DLD1 (cell line): Measurements from ENCODE around the gene SLCO3A1.

Experiments
- in situ Hi-C: cut with HindIII; loops from 2 replicates; pipeline ENCODE4 v1.10.0; 2017; ENCODE audit warnings: low sequenced_read_pairs

SLCO3A1 gene

DNA sequence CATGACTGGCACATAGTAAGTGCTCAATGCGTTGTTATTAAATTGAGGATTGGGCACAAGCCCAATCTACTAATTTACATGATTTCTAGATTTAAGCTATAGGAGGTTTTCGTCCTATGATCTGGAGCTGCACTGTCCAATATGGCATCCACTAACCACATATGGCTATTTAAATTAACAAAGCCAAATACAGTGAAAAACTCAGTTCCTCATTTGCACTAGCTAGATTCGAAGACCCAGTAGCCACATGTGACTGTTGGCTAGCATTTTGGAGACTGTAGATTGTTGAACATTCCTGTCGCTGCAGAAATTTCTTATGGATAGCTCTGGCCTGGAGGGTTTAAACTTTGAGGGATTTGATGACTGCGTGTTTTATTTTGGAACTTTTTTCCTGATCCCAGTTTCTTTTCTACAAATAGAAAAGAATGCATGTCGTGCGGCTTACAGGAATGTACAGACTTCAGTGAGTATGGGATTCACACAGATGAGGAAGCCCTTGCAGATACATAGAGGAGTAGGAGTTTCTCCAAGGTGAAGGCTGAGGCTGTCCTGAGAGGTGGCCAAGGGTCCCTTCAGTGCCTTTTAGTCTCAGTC is 82.8 kb downstream of the SLCO3A1 start:
- in situ Hi-C loops: no loop called here

DNA sequence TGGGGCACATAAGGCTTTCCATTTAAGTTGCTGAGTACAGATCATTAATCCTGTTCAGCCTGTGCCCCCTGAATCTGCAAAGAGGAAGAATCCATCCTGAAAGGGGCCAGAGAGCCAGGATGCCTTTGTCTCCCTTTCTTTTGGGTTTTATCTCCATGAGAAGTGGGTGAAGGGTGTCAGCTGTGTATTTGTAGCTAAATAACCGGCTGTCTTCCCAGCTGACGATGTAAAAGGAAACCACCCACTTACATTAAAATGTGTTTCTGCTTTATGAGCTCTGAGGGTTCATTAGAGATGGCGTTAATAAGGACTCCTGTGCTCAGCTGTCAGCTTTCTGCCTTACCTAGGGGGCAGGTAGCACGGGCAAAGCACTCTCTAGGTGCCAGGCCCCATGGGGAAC is 83.4 kb downstream of the SLCO3A1 start:
- in situ Hi-C loops: no loop called here

DNA sequence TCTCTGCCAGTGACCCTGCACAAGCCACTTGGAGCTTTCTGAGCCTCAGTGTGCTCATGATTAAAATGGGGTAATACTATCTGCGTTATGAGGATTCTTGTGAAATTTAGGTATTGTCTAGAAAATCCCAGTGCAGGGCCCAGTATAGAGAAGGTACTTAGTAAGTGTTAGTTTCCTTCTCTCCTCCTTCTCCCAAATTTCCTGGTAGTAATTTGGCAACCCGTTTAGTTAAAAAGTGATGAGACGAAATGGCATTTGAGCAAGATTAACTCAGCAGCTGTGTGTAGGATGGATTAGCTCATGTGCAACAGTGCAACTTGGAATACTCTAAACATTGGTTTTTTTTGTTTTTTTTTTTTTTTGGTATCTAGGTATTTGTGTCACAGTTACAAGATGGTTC is 84.6 kb downstream of the SLCO3A1 start:
- in situ Hi-C loops: no loop called here

DNA sequence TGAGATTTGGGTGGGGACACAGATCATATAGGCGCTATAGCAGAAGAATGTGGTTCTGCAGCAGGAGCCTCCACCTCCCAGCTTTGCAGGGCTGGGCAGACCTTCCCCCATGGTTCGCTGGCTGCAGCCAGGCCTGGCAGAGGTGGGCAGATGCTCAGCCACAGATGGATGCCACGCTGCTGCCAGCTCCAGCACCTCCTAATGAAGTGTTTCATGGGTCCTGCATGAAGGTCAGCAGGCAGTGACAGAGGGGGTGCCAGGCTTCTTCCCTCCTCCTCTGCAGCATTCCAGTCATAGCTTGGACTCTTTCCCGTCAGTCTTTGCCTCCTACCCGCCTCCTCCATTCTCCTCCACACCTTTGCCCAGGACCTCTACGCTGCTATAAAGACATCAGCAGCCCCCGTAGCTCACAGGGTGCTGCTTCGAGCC is 85.9 kb downstream of the SLCO3A1 start:
- in situ Hi-C loops: no loop called here

GRCh38 chr15:91940496-91941381 is 87.2 kb downstream of the SLCO3A1 start:
- in situ Hi-C loops: no loop called here

GRCh38 chr15:91941871-91942658 is 88.6 kb downstream of the SLCO3A1 start:
- in situ Hi-C loops: no loop called here

GRCh38 chr15:91942720-91943394 is 89.3 kb downstream of the SLCO3A1 start:
- in situ Hi-C loops: no loop called here

- in situ Hi-C loops: no loop called here
Observed at GRCh38 chr15:91944331-91944730, 90.8 kb downstream of the SLCO3A1 start.

- in situ Hi-C loops: no loop called here
Observed at GRCh38 chr15:91945385-91945784, 91.9 kb downstream of the SLCO3A1 start.

GRCh38 chr15:91946075-91946474 is 92.6 kb downstream of the SLCO3A1 start:
- in situ Hi-C loops: no loop called here

DNA sequence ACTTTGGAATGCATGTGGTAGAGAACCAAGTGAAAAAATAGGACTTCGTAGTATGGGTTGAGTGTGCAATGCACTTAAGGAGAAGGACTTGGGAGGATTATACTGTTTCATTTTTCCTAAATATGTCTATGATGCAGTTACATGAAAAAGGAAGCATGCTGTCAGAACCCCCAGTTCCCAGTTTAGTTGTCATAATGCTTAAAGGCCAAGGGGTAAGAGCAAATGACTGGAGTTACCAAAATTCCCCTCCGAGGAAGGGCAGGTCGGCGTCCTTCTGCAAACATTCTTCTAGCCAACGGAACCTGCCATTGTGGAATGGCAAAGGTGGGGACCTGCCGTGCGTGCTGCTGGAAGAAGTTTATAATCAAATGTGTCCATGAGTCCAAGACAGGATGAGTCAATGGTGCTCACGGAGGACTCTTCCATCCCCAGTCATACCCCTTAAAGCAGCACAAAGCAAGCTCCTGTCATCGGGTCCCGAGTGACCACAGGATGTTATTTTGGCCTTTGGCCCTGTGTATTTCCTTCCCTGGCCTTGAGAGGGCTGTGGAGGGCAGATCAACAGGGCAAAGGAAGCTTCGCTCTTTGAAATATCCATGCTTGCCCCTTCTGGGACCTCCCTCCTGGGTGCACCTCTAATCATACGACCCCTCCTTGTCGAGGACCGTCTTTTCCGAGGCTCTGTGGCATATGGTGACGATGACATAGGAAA is 93.2 kb downstream of the SLCO3A1 start:
- in situ Hi-C loops: no loop called here

GRCh38 chr15:91947293-91947679 is 93.8 kb downstream of the SLCO3A1 start:
- in situ Hi-C loops: no loop called here

- in situ Hi-C loops: no loop called here
Observed at GRCh38 chr15:91947683-91948608, 94.4 kb downstream of the SLCO3A1 start.

DNA sequence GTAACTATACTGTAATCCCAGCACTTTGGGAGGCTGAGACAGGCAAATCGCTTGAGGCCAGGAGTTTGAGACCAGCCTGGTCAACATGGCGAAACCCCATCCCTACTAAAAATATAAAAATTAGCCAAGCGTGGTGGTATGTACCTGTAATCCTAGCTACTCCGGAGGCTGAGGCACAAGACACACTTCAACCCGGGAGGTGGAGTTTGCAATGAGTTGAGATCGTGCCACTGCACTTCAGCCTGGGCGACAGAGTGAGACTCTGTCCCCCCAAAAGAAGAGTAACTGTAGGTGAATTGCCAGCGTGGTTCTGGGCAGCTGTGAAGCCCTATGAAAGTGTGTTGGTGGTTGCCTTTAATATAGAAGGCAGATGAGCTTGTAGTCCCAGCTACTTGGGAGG is 95.9 kb downstream of the SLCO3A1 start:
- in situ Hi-C loops: no loop called here

GRCh38 chr15:91950054-91950453 is 96.5 kb downstream of the SLCO3A1 start:
- in situ Hi-C loops: no loop called here

DNA sequence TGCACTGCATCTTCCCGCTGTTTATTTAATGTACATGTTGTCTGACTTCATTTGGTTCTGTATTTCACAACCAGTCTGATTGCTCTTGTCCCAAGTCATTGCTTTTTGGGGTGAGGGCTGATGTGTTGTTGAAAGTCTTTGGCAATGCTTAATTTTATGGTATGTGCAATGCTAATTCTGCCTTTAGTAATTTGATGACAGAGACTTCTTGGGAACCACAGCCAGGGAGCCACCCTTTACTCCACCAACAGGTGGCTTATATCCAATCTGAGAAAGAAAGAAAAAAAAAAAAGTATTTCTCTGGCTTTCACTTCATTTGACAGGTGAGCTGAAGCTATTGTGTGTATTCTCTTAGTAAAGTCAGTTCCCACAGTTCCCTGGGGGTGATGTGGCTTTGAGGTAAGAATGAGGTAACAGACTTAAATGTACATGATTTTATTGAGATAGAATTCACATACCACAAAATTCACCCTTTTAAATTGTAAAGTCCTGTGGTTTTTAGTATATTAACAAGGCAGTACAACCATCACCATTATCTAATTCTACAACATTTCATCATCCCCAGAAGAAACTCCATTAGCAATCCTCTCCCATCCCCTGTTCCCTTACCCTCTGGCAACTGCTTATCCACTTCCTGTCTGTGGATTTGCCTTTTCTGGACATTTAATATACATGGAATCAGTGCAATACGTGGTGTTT is 97.3 kb downstream of the SLCO3A1 start:
- in situ Hi-C loops: no loop called here

GRCh38 chr15:91952216-91952615 is 98.7 kb downstream of the SLCO3A1 start:
- in situ Hi-C loops: no loop called here

DNA sequence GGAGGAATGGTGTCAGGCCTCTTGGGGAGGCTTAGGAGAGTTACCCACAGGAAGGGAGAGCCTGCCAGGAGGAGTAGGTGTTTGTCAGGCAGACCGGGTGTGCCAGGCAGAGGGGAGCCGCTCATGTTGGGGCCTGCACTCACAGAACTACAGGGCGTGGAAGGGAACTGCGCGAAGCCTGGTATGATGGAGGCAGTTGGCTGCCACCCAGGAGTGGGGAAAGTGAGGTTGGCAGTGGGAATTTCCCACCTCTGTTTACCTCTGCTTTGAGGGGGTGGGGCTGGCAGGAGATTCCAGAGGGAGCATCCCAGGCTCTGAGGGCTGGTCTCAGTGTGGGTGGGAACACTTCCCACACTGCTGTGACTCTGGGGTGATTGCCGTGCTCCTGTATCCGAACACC is 99.9 kb downstream of the SLCO3A1 start:
- in situ Hi-C loops: no loop called here

DNA sequence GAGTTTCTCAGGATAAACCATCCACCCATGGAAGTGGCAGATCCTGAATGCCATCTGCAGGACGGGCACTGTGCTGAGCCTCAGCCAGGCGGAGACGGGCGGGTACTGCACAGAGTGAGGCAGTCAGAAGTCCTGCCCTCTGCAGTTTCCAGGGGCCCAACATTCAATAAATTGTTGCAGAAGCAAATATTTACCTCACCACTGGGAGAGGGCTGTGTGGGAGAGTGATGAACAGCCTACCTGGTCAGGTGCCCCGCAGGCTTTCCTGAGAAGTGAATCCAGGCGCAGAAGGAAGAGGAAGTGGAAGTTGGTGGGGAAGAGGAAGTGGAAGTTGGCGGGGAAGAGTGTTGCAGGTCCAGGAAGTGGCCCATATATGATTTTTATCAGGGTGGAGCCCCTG is 100.8 kb downstream of the SLCO3A1 start:
- in situ Hi-C loops: no loop called here
